ENCODE data around the gene TTLL4.

TTLL4 gene

DNA sequence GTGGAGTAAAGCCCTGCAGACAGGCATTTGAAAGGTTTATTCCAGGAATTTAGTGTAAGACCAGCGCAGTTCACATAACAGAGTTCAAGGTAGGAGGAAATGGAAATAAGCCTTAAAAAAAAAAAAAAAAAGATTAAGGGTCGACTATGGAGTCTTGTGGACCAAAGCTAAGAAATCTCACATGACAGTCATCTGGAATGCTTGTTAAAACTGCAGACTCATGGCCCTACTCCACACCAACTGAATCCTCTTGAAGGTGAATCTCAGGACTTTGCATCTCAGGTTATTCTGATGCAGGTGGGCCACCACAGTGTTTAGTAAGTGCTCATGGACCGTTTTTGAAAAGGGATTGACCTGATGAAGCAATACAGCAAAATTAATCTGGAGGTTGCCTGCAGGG, 8.8 kb downstream of the TTLL4 start:
- TF ChIP-seq ZBTB7A (IDR thresholded peaks at IDR 0.05; ENCODE audit: low read depth), result no peak
- no peak for TF ChIP-seq TCF12 (IDR thresholded peaks at IDR 0.05; ENCODE audit: low read depth)
- TF ChIP-seq, protein P1, sequence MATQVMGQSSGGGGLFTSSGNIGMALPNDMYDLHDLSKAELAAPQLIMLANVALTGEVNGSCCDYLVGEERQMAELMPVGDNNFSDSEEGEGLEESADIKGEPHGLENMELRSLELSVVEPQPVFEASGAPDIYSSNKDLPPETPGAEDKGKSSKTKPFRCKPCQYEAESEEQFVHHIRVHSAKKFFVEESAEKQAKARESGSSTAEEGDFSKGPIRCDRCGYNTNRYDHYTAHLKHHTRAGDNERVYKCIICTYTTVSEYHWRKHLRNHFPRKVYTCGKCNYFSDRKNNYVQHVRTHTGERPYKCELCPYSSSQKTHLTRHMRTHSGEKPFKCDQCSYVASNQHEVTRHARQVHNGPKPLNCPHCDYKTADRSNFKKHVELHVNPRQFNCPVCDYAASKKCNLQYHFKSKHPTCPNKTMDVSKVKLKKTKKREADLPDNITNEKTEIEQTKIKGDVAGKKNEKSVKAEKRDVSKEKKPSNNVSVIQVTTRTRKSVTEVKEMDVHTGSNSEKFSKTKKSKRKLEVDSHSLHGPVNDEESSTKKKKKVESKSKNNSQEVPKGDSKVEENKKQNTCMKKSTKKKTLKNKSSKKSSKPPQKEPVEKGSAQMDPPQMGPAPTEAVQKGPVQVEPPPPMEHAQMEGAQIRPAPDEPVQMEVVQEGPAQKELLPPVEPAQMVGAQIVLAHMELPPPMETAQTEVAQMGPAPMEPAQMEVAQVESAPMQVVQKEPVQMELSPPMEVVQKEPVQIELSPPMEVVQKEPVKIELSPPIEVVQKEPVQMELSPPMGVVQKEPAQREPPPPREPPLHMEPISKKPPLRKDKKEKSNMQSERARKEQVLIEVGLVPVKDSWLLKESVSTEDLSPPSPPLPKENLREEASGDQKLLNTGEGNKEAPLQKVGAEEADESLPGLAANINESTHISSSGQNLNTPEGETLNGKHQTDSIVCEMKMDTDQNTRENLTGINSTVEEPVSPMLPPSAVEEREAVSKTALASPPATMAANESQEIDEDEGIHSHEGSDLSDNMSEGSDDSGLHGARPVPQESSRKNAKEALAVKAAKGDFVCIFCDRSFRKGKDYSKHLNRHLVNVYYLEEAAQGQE (IDR thresholded peaks at IDR 0.05; ENCODE audit: low read depth), result no peak
- no peak for TF ChIP-seq CREB1 (IDR thresholded peaks at IDR 0.05; ENCODE audit: low read depth)
- TF ChIP-seq EGR1 (IDR thresholded peaks at IDR 0.05), result no peak

DNA sequence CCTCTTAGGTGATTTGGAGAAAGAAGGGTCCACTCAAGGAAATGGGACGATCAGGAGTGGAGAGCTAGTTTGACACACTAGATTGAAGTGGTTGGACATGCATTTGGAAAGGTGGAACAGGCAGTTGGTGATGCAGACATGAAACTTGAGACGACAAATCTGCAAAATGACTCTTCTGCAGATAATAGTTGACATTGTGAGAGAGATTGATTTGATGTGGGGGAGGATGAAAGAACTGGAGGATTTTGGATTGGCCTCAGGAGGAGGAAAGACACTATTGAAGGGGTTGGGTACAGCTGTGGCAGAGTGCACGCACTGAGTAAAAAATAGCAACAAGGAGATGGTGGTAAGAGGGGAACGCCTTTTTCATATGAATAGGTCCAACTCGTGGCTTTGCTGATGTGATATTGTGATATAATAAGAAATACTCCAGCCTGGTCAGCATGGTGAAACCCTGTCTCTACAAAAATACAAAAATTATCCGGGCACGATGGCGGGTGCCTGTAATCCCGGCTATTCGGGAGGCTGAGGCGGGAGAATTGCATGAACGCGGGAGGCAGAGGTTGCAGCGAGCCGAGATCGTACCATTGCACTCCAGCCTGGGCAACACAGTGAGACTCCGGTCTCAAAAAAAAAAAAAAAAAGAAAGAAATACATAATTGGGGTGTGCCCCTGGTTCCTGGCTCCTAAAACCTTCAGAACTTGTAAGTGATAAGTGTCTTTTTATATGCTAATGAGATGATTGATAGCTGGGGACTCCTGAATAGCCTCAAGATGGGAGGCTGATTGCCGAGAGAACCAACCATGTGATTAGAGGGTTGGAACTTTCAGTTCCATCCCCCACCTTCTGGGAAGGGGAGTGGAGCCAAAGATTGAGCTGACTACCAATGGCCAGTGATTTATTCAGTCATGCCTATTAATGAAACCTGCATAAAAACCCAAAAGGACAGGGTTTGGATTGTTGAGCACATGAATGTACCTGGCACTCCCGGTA, 9.7 kb downstream of the TTLL4 start:
- no peak for TF ChIP-seq ZBTB7A (IDR thresholded peaks at IDR 0.05; ENCODE audit: low read depth)
- TF ChIP-seq, protein P2, sequence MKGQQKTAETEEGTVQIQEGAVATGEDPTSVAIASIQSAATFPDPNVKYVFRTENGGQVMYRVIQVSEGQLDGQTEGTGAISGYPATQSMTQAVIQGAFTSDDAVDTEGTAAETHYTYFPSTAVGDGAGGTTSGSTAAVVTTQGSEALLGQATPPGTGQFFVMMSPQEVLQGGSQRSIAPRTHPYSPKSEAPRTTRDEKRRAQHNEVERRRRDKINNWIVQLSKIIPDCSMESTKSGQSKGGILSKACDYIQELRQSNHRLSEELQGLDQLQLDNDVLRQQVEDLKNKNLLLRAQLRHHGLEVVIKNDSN (IDR thresholded peaks at IDR 0.05), result no peak
- TF ChIP-seq FOXM1 (IDR thresholded peaks at IDR 0.05; ENCODE audit: borderline replicate concordance, low read depth), result no peak
- TF ChIP-seq, protein P1 (IDR thresholded peaks at IDR 0.05; ENCODE audit: low read depth), result no peak
- TF ChIP-seq TAF1 (IDR thresholded peaks at IDR 0.05; ENCODE audit: low read depth), result no peak
- TF ChIP-seq EGR1 (IDR thresholded peaks at IDR 0.05), result no peak
- no peak for TF ChIP-seq NFIC (IDR thresholded peaks at IDR 0.05)
- no peak for TF ChIP-seq RAD21 (IDR thresholded peaks at IDR 0.05; ENCODE audit: low read depth)
- TF ChIP-seq EP300 (IDR thresholded peaks at IDR 0.05; ENCODE audit: borderline replicate concordance), result no peak
- TF ChIP-seq YY1 (IDR thresholded peaks at IDR 0.05; ENCODE audit: low read depth), result no peak
- TF ChIP-seq, protein P3, sequence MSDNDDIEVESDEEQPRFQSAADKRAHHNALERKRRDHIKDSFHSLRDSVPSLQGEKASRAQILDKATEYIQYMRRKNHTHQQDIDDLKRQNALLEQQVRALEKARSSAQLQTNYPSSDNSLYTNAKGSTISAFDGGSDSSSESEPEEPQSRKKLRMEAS (IDR thresholded peaks at IDR 0.05), result no peak
- no peak for TF ChIP-seq TEAD4 (IDR thresholded peaks at IDR 0.05)
- TF ChIP-seq CEBPB (IDR thresholded peaks at IDR 0.05), result no peak
- no peak for TF ChIP-seq CREB1 (IDR thresholded peaks at IDR 0.05; ENCODE audit: low read depth)

DNA sequence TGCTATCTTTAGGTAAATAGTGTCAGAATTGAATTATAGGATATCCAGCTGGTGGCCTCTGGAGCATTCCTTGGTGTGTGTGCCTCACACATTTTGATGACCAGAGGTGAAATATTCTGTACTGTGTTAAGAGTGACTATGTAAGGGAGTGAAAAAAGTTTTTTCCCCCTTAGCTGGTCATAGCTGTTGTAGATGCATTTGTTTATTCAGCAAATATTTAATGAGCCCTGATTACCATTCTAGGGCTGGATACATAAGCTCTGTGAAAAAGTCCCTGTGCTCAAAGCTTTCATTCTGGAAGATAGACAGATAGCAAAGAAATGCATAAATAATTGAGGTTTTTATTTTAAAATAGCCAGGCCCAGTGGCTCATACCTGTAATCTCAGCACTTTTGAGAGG, 10.9 kb downstream of the TTLL4 start:
- TF ChIP-seq, protein P3 (IDR thresholded peaks at IDR 0.05), result no peak
- TF ChIP-seq RAD21 (IDR thresholded peaks at IDR 0.05; ENCODE audit: low read depth), result no peak
- TF ChIP-seq, protein P1 (IDR thresholded peaks at IDR 0.05; ENCODE audit: low read depth), result no peak
- no peak for TF ChIP-seq EP300 (IDR thresholded peaks at IDR 0.05; ENCODE audit: borderline replicate concordance)
- TF ChIP-seq, protein P2 (IDR thresholded peaks at IDR 0.05), result no peak
- TF ChIP-seq EGR1 (IDR thresholded peaks at IDR 0.05), result no peak
- TF ChIP-seq TCF12 (IDR thresholded peaks at IDR 0.05; ENCODE audit: low read depth), result no peak
- TF ChIP-seq CREB1 (IDR thresholded peaks at IDR 0.05; ENCODE audit: low read depth), result no peak
- no peak for TF ChIP-seq TEAD4 (IDR thresholded peaks at IDR 0.05)
- TF ChIP-seq ZBTB7A (IDR thresholded peaks at IDR 0.05; ENCODE audit: low read depth), result no peak
- no peak for TF ChIP-seq YY1 (IDR thresholded peaks at IDR 0.05; ENCODE audit: low read depth)

DNA sequence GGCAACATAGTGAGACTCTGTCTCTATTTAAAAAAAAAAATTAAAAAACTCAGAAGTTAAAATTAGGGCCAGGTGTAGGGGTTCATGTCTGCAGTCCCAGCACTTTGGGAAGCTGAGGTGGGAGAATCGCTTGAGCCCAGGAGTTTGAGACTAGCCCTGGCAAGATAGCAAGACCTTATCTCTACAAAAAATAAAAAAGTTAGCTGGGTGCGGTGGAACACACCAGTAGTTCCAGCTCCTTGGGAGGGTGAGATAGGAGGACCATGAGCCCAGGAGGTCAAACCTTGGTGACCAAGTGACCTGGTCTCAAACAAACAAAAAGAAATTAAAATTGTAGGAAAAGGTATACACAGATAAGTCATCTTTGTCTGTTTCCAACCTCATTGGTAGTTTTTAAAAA, 11.3 kb downstream of the TTLL4 start:
- TF ChIP-seq YY1 (IDR thresholded peaks at IDR 0.05; ENCODE audit: low read depth), result no peak
- TF ChIP-seq EGR1 (IDR thresholded peaks at IDR 0.05), result no peak
- TF ChIP-seq, protein P1 (IDR thresholded peaks at IDR 0.05; ENCODE audit: low read depth), result no peak
- TF ChIP-seq NFIC (IDR thresholded peaks at IDR 0.05), result no peak
- no peak for TF ChIP-seq ZBTB7A (IDR thresholded peaks at IDR 0.05; ENCODE audit: low read depth)
- no peak for TF ChIP-seq TCF12 (IDR thresholded peaks at IDR 0.05; ENCODE audit: low read depth)
- no peak for TF ChIP-seq TEAD4 (IDR thresholded peaks at IDR 0.05)
- TF ChIP-seq, protein P2 (IDR thresholded peaks at IDR 0.05), result no peak
- no peak for TF ChIP-seq CREB1 (IDR thresholded peaks at IDR 0.05; ENCODE audit: low read depth)
- TF ChIP-seq, protein P3 (IDR thresholded peaks at IDR 0.05), result no peak
- TF ChIP-seq RAD21 (IDR thresholded peaks at IDR 0.05; ENCODE audit: low read depth), result no peak
- no peak for TF ChIP-seq TAF1 (IDR thresholded peaks at IDR 0.05; ENCODE audit: low read depth)
- no peak for TF ChIP-seq EP300 (IDR thresholded peaks at IDR 0.05; ENCODE audit: borderline replicate concordance)
